ENCODE measurements around the gene TDRD3.

Gene TDRD3

GRCh38 chr13:60463787-60464186, 66.8 kb downstream of the TDRD3 start:
- FAIRE-seq = no peak

GRCh38 chr13:60467098-60467497, 70.1 kb downstream of the TDRD3 start:
- no peak for FAIRE-seq

GRCh38 chr13:60479273-60479672, 82.3 kb downstream of the TDRD3 start:
- no peak for FAIRE-seq

DNA sequence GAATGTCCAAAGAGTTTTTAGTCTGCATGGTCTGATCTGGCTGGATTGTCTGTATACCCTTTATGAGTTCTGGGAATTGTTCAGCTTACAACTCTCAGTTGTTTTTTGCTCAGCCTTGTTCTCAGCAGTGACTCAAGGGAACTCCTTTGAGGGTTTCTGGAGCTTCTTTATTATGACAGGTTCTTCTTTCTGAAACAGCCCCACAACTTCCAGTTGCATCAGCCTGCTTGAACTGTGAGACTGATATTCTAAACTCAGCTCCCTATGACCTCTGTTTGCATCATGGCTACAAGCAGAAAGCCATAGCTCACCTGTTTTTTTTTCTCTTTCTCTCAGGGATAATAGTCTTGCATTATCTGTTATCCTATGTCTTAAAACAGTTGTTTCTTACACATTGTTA, 85.0 kb downstream of the TDRD3 start:
- FAIRE-seq = no peak

- no peak for FAIRE-seq
These were observed 87.8 kb downstream of the TDRD3 start for GRCh38 chr13:60484865-60485264.

- FAIRE-seq = no peak
These were observed 94.5 kb downstream of the TDRD3 start for GRCh38 chr13:60491531-60491930.

DNA sequence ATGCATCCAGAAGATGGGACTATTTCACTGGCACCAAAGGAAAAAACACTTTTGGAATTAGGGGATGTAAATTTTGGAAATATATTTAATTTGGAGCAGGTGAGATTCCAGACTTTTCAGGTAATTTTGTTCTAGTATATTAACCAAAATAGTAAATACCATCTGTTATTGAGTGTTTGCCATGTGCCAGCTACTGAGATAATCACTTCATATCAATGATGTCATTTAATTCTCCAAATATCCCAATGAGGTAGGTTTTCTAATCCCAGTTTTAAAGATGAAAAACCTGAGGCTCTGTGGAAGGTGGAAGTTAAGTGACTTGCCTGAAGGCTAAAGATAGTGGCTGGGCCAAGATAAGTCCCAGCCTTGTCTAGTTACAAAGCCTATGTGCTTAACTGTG, 95.2 kb downstream of the TDRD3 start:
- FAIRE-seq = no peak

DNA sequence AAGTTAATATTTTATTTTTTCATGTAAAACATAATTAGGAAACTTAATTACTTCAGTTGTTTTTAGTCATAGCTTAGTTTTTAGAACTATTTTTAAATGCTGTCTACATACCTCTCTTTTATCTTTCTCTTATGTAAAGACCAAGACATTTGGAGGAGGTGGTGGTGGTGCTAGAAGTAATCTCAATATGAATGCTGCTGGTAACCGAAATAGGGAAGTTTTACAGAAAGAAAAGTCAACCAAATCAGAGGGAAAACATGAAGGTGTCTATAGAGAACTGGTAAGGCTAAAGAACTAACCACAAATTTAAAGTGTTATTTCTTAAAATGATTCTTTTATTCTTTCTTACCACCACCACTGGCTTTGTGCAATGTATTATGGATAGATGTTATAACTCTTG, 97.3 kb downstream of the TDRD3 start:
- FAIRE-seq = no peak

DNA sequence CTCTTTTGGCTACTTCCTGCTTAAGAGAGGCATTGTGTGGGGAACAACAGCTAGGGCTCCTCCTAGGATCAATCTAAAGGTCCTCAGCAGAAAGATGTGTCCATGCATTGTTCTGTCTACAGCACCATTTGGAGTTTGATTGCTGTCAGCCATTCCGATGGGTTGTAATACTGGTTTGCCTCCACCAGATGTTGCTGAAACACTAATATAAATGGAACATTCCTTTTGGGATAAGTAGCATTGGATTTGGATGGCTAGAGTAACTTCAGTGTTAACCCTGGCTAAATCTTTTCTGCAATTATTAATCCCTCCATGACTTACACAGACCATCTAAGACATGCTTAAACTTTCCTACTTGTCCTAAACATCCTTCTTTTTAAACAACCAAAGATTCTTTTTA, 104.2 kb downstream of the TDRD3 start:
- no peak for FAIRE-seq

DNA sequence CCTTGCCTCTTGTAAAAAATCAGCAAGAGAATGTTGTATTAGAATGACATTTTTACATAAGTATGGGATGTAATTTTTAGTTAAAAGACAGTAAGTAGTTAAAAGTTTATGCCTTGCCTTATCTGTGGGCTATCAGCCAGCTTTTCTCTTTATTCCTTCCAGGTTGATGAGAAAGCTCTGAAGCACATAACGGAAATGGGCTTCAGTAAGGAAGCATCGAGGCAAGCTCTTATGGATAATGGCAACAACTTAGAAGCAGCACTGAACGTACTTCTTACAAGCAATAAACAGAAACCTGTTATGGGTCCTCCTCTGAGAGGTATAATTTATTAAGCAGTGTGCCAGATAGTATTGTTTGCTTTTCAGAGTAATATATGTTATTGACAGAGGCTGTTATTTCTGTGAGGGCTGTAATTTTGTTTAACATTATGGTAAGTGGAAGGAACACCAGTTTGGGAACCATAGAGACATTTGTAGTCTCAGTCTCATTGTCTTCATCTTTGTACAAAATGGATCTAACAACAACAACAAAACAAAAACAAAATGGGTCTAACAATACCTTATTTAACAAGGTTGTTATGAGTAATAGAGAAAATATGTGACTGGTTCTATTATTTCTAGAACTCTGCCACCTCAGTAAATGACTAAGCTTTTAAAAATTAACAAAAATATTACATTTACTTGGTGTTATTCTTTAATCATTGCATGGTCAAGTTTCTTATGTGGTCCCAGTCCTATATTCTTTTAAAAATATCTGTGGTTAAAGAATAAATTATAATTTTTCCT, 112.8 kb downstream of the TDRD3 start:
- FAIRE-seq = no peak

- FAIRE-seq = no peak
These were observed 114.6 kb downstream of the TDRD3 start for GRCh38 chr13:60511637-60512036.

DNA sequence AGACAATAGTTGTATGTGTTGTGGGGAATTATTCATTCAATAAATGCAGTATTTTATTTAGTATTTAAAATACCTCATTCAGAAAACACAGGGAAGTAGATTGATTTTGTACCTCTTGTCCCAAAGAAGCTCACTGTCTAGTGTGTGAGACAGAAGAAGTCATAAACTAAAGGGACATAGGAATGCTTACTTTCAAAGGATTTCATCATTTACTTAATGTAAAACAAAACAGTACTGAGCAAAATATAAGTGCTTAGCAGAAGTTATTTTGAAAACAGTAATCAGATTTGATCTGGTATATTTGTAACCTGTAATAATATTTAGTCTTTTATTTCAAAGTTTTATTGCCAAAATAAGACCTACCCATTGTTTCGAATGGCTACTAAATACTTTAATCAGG, 117.9 kb downstream of the TDRD3 start:
- no peak for FAIRE-seq

DNA sequence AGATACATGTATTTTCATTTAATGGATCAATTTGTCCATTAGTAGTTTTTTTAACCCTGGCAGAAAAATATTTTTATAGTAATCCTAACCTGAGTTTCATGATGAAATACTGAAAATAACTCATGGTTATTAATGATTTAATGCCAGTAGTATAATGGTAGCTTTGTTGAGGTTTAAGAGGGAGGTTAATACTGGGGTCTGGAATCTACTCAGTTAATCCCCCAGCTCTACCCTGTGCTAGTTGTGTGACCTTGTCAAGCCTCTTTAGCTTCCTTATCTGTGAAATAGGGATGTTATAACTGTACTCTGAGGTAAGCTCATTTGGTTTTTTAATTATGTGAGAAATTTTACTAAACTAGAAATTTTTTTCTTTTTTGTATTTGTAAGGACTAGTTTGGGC, 122.5 kb downstream of the TDRD3 start:
- no peak for FAIRE-seq

- FAIRE-seq = no peak
These were observed 124.0 kb downstream of the TDRD3 start for GRCh38 chr13:60520902-60521569.

- no peak for FAIRE-seq
These were observed 141.5 kb downstream of the TDRD3 start for GRCh38 chr13:60538566-60538965.

DNA sequence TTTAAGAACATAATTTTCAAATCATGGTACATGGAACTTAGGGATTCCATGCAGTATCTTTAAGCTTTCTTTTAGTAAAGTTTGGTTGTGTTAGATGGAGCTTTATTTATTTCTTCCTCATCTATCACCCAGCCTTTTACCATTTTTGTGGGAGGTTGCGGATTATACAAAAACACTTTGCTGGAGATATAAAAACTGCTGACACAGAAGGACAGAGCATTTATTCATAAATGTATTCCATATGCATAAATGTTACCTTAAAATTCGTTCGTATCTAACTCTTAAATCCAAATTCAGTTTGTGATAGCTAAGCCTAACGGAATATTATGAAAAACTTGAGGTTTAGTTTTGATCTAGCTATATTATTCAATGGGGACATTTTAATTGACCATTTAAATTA, 143.3 kb downstream of the TDRD3 start:
- no peak for FAIRE-seq

- no peak for FAIRE-seq
These were observed 165.2 kb downstream of the TDRD3 start for GRCh38 chr13:60562096-60562780.

DNA sequence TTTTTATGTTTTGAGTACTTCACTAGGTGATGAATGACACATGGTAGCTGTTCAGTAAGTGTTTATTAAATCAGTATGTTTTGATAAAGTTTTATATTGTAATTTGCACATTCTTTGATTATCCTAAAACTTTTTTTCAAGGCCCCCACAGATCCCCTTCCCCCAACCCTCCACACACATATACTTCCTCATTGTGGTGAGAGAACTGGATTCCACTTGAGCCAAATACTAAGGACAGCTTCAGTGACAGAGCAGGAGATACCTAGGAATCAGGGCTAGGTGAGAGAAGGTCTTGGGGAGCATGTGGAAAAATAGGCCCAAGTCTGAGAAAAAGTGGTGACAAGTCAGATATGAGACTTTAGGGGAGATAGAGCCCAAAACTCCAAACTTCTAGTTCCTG, 174.6 kb downstream of the TDRD3 start:
- no peak for FAIRE-seq

- FAIRE-seq = no peak
These were observed 175.2 kb downstream of the TDRD3 start for GRCh38 chr13:60572003-60572798.

DNA sequence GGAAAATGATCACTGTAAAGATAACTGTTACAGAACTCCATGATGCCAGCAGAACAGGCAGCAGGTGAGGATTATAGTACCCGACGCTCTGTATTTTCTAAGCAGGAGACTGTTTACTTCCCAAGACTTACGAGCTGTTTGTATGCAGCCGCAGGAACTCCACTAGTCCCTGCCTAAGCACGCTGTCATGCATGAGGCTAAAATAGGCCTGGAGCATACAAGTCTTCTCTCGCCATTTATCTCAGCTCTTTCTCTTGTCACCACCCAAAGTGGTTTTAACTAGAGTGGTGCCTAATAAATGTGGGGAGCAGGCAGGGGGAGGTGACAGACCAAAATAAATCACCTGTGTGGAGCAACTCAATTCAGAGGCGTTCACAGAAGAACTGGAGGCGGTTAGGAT, 175.8 kb downstream of the TDRD3 start:
- no peak for FAIRE-seq

DNA sequence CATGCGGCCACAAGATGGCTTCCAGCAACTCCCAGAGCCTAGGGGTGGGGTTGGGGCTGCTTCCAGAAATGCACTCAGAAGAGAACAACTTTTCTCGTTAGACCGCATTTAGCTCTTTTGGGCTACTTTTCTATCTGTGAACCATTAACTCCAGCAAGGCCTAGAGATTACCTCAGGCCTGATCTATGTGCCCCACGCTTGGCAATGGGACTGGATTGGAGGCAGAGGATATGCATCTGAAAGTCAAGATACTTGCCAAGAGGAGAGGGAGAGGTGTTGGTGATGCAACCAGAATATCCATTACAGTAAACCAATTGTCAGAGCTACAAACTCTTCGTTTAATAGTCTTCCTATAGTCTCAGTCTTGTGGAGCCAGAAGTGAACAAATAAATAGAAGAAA, 177.7 kb downstream of the TDRD3 start:
- FAIRE-seq = no peak

GRCh38 chr13:60575142-60575541, 178.1 kb downstream of the TDRD3 start:
- no peak for FAIRE-seq

- no peak for FAIRE-seq
These were observed 180.7 kb downstream of the TDRD3 start for GRCh38 chr13:60577761-60578160.

Measured in endometrium (tissue), 2 donors.